ENCODE results near the gene THEMIS2. TPM values are rescaled to one million over a fixed set of nuclear protein-coding genes. Genes with fewer than 3 reads are reported as not detected.

THEMIS2 gene
- polyA plus RNA-seq, 12 donors: 1.7 to 8.7 (median 2.8) TPM; not detected in 2

GRCh38 chr1:27885621-27886352 is 13.4 kb downstream of the THEMIS2 start:
- no peak for DNase-seq

- DNase-seq: no peak
Observed at GRCh38 chr1:27886353-27886679, 14.0 kb downstream of the THEMIS2 start.

GRCh38 chr1:27886744-27887143 is 14.4 kb downstream of the THEMIS2 start:
- no peak for DNase-seq

- no peak for DNase-seq
Observed at GRCh38 chr1:27887215-27888021, 15.1 kb downstream of the THEMIS2 start.

GRCh38 chr1:27889506-27889905 is 17.2 kb downstream of the THEMIS2 start:
- no peak for DNase-seq

GRCh38 chr1:27891196-27891889 is 19.0 kb downstream of the THEMIS2 start:
- no peak for DNase-seq

GRCh38 chr1:27894521-27894920 is 22.2 kb downstream of the THEMIS2 start:
- no peak for DNase-seq

GRCh38 chr1:27906759-27907158 is 34.4 kb downstream of the THEMIS2 start:
- DNase-seq: no peak

GRCh38 chr1:27912429-27912828 is 40.1 kb downstream of the THEMIS2 start:
- DNase-seq: no peak

GRCh38 chr1:27915082-27915575 is 42.8 kb downstream of the THEMIS2 start:
- DNase-seq: no peak

GRCh38 chr1:27922272-27922671 is 49.9 kb downstream of the THEMIS2 start:
- no peak for DNase-seq

- no peak for DNase-seq
Observed at GRCh38 chr1:27928216-27928954, 56.0 kb downstream of the THEMIS2 start.

GRCh38 chr1:27931184-27931583 is 58.8 kb downstream of the THEMIS2 start:
- DNase-seq: no peak

- no peak for DNase-seq
Observed at GRCh38 chr1:27931759-27932158, 59.4 kb downstream of the THEMIS2 start.

- DNase-seq: no peak
Observed at GRCh38 chr1:27934818-27935549, 62.6 kb downstream of the THEMIS2 start, which contains the start of gene SMPDL3B. TSS of gene SMPDL3B (plus strand) at chr1:27935000. CDS start at chr1:27935184, 184 bp downstream.

- DNase-seq: no peak
Observed at GRCh38 chr1:27935721-27936120, 63.4 kb downstream of the THEMIS2 start.

Measured in muscle of arm (tissue), 12 donors.